Measurements from ENCODE around the gene FLVCR2. TPM values are rescaled to one million over a fixed set of nuclear protein-coding genes. Genes with fewer than 3 reads are reported as not detected.
A peak's percentile ranks its signal among the peaks of the same experiment; 100 is the strongest.

FLVCR2 gene
- total and polyA plus RNA-seq, 2 of the 13 experiments (the other 11 are each of a cell fraction or from before 2014, with no cell fraction given), result 9.9 to 10.5 TPM

GRCh38 chr14:75675265-75675960, 97.0 kb downstream of the FLVCR2 start:
- no peaks in the 10 kb centered on the region for H3K9me3 ChIP-seq (ENCODE audit: low read length)
- H3K36me3 ChIP-seq (replicated peaks in 1 of 2; ENCODE audit: control insufficient read depth in 1 of 2, insufficient read depth in 2 of 2, low read length in 2 of 2), result peaks cover 0 to 17% of the 10 kb centered on the region in 2 experiments; a peak in 4 of 5 replicates
- H3K27ac ChIP-seq (ENCODE audit: extremely low read length, insufficient read depth, low read length), result no peak overlapping the region
- H3K27me3 ChIP-seq (ENCODE audit: control insufficient read depth in 1 of 2, insufficient read depth in 2 of 2, low read length in 2 of 2), result no peaks in the 10 kb centered on the region
- H3K4me1 ChIP-seq (ENCODE audit: insufficient read depth, low read length), result no peaks in the 10 kb centered on the region
- H4K20me1 ChIP-seq (ENCODE audit: insufficient read depth, low read length), result no peaks in the 10 kb centered on the region
- no peak overlapping the region for H2AFZ ChIP-seq (ENCODE audit: low read length)
- no TSS peak for BruUV-seq (replicated peaks)
- WGBS (ENCODE audit: low lambda C conversion rate), result 85% methylated on average over 2 of the region's 2 CpGs
- intact Hi-C loops (cut with micrococcal nuclease; ENCODE audit: unreplicated experiment) (no loop called here), in situ Hi-C loops (cut with HindIII; ENCODE audit: extremely low pct_ligation_motif_present, low pct_unique_long_range_greater_than_20kb) (no loop called here)
- POLR2A ChIA-PET, result no interaction called here
- TF ChIP-seq ZNF354B (CRISPR knock-in tag; IDR thresholded peaks at IDR 0.05) (no peak), ZNF781 (CRISPR knock-in tag; IDR thresholded peaks at IDR 0.05; ENCODE audit: borderline replicate concordance, not compliant biosample characterization) (no peak), TBX3 (IDR thresholded peaks at IDR 0.05; ENCODE audit: borderline replicate concordance) (no peak), ZNF431 (CRISPR knock-in tag; IDR thresholded peaks at IDR 0.05; ENCODE audit: borderline replicate concordance, low read depth) (no peak), ZBTB7B (CRISPR knock-in tag; IDR thresholded peaks at IDR 0.05) (no peak)
- FAIRE-seq (no peak), DNase-seq (ENCODE audit: low spot score) (no peak), ATAC-seq (peak; percentile 44; the same call in 1 of the 3 replicates)
- no peak overlapping the region for H3K9ac ChIP-seq (ENCODE audit: insufficient read depth, low read depth, low read length)
- CTCF ChIA-PET (ENCODE audit: low intra/inter-chr PET ratio, low total read pairs), result no interaction called here
- H3K4me2 ChIP-seq (ENCODE audit: low read depth, low read length), result no peak overlapping the region
- H3K79me2 ChIP-seq (ENCODE audit: insufficient read depth, low read length), result peaks cover 2% of the 10 kb centered on the region
- H3K4me3 ChIP-seq (replicated peaks in 1 of 3; ENCODE audit: insufficient read depth in 1 of 3, low read depth in 2 of 3, low read length in 3 of 3), result no peak overlapping the region

GRCh38 chr14:75685910-75686309, 107.5 kb downstream of the FLVCR2 start:
- POLR2A ChIA-PET, result no interaction called here
- H3K9me3 ChIP-seq (ENCODE audit: low read length), result no peaks in the 10 kb centered on the region
- ATAC-seq, result no peak
- no peak overlapping the region for H3K4me3 ChIP-seq (replicated peaks in 1 of 3; ENCODE audit: insufficient read depth in 1 of 3, low read depth in 2 of 3, low read length in 3 of 3)
- H3K27ac ChIP-seq (ENCODE audit: extremely low read length, insufficient read depth, low read length), result no peak overlapping the region
- CTCF ChIA-PET (ENCODE audit: low intra/inter-chr PET ratio, low total read pairs), result no interaction called here
- 61% methylated on average over 2 of the region's 2 CpGs for WGBS (ENCODE audit: low lambda C conversion rate)
- H3K79me2 ChIP-seq (ENCODE audit: insufficient read depth, low read length), result no peaks in the 10 kb centered on the region
- no peak for FAIRE-seq
- H3K9ac ChIP-seq (ENCODE audit: insufficient read depth, low read depth, low read length), result no peak overlapping the region
- no peaks in the 10 kb centered on the region for H3K27me3 ChIP-seq (ENCODE audit: control insufficient read depth in 1 of 2, insufficient read depth in 2 of 2, low read length in 2 of 2)
- H3K36me3 ChIP-seq (replicated peaks in 1 of 2; ENCODE audit: control insufficient read depth in 1 of 2, insufficient read depth in 2 of 2, low read length in 2 of 2), result peaks cover 9 to 35% of the 10 kb centered on the region in 2 experiments; a peak in 4 of 5 replicates
- H3K4me1 ChIP-seq (ENCODE audit: insufficient read depth, low read length), result no peaks in the 10 kb centered on the region
- H4K20me1 ChIP-seq (ENCODE audit: insufficient read depth, low read length), result no peaks in the 10 kb centered on the region
- no peak for DNase-seq (ENCODE audit: low spot score)
- intact Hi-C loops (cut with micrococcal nuclease; ENCODE audit: unreplicated experiment) (no loop called here), in situ Hi-C loops (cut with HindIII; ENCODE audit: extremely low pct_ligation_motif_present, low pct_unique_long_range_greater_than_20kb) (no loop called here)
- no TSS peak for BruUV-seq (replicated peaks)
- H3K4me2 ChIP-seq (ENCODE audit: low read depth, low read length), result no peak overlapping the region
- H2AFZ ChIP-seq (ENCODE audit: low read length), result no peak overlapping the region
- no peak for TF ChIP-seq ZNF766 (CRISPR knock-in tag; IDR thresholded peaks at IDR 0.05; ENCODE audit: borderline replicate concordance)
- TF ChIP-seq ZNF350 (CRISPR knock-in tag; IDR thresholded peaks at IDR 0.05; ENCODE audit: borderline replicate concordance, low read depth), result no peak
- TF ChIP-seq, protein P1, sequence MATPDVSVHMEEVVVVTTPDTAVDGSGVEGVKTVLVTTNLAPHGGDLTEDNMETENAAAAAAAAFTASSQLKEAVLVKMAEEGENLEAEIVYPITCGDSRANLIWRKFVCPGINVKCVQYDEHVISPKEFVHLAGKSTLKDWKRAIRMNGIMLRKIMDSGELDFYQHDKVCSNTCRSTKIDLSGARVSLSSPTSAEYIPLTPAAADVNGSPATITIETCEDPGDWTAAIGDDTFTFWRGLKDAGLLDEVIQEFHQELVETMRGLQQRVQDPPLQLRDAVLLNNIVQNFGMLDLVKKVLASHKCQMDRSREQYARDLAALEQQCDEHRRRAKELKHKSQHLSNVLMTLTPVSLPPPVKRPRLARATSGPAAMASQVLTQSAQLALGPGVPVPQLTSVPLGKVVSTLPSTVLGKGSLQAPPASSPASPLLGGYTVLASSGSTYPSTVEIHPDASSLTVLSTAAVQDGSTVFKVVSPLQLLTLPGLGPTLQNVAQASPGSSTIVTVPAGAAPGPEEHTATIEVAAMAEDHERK (CRISPR knock-in tag; IDR thresholded peaks at IDR 0.05; ENCODE audit: low read depth), result no peak
- no peak for TF ChIP-seq ZNF432 (CRISPR knock-in tag; IDR thresholded peaks at IDR 0.05; ENCODE audit: borderline replicate concordance)
- TF ChIP-seq ZBTB3 (CRISPR knock-in tag; IDR thresholded peaks at IDR 0.05; ENCODE audit: borderline replicate concordance, low read depth), result no peak
- no peak for TF ChIP-seq AHR (CRISPR knock-in tag; IDR thresholded peaks at IDR 0.05)
- no peak for TF ChIP-seq ZFP82 (CRISPR knock-in tag; IDR thresholded peaks at IDR 0.05; ENCODE audit: borderline replicate concordance)
- TF ChIP-seq STAT5B (CRISPR knock-in tag; IDR thresholded peaks at IDR 0.05), result no peak
- no peak for TF ChIP-seq NFRKB (IDR thresholded peaks at IDR 0.05)
- TF ChIP-seq IRX3 (CRISPR knock-in tag; IDR thresholded peaks at IDR 0.05; ENCODE audit: borderline replicate concordance, low read depth), result no peak

Measured in HepG2 (cell line).